Measurements from ENCODE around the gene SLC27A6.

GRCh38 chr5:129021744-129022143 is 56.5 kb downstream of the SLC27A6 start:
- TF ChIP-seq CTCF (IDR thresholded peaks at IDR 0.05) (no peak), POLR2A (IDR thresholded peaks at IDR 0.05) (no peak), POLR2AphosphoS5 (IDR thresholded peaks at IDR 0.05) (no peak), EP300 (IDR thresholded peaks at IDR 0.05) (no peak)

Data from gastroesophageal sphincter (tissue), 3 donors.